Measurements from ENCODE around the gene VTI1B.

DNA sequence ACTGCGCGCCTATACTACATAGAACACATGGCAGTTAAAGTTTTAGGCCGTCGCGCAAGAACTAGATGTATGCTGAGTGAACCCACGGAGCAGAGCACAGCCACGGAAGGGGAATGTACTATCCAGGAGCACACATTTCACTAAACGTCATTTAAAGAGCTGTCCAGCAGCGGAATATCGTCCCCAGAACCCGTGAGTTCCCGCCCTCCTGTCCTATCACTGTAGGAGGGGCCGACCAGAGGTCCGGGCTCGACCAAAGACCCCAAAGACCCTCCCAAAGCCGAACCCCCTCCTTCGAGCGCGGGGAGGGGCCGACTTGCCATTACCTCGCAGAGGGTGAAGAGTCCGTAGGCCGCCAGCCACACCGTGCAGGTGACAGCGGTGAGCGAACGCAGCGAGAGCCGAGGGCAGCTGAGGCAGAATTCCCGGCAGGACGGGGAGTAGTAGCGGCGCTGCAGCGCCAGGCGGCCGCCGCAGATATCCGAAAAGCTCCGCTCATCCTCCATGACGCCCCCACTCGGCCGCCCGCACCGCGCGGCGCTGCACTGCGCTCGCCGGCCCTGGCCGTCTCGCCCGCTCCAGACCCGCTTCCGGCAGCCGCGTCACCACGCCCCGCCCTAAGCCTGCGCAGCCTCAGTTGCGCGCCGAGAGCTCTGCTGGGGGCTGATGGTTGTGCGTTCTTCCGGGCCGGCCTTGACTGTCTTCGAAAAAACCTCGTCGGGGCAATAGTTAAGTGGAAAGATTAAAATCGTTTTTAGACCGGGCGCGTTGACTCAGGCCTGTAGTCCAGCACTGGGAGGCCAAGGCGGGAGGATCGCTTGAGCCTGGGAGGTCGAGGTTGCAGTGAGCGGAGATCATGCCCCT lies 74.5 kb downstream of the VTI1B start, which contains the start of gene PIGH:
- TF ChIP-seq, protein P1, sequence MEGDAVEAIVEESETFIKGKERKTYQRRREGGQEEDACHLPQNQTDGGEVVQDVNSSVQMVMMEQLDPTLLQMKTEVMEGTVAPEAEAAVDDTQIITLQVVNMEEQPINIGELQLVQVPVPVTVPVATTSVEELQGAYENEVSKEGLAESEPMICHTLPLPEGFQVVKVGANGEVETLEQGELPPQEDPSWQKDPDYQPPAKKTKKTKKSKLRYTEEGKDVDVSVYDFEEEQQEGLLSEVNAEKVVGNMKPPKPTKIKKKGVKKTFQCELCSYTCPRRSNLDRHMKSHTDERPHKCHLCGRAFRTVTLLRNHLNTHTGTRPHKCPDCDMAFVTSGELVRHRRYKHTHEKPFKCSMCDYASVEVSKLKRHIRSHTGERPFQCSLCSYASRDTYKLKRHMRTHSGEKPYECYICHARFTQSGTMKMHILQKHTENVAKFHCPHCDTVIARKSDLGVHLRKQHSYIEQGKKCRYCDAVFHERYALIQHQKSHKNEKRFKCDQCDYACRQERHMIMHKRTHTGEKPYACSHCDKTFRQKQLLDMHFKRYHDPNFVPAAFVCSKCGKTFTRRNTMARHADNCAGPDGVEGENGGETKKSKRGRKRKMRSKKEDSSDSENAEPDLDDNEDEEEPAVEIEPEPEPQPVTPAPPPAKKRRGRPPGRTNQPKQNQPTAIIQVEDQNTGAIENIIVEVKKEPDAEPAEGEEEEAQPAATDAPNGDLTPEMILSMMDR (IDR thresholded peaks at IDR 0.05): peak; percentile 10 to 68 (median 46)
- peak; percentile 86 to 93 for TF ChIP-seq POLR2A (IDR thresholded peaks at IDR 0.05)
